IMR-90 (cell line): ENCODE data around the gene KCNK4. TPM values are rescaled to one million over a fixed set of nuclear protein-coding genes. Genes with fewer than 3 reads are reported as not detected.

ENCODE experiments used
- ATAC-seq: fragments of 200-7000 bp; cut with Tn5 transposase; 2 replicates; pipeline ENCODE4 v1.9.1; 2020; ENCODE audit warnings: low read depth, mild to moderate bottlenecking, moderate library complexity
- BruUV-seq: library from RNA; stranded (reverse); fragments of 400-500 nt; replicated peaks from 2 replicates; lab custom pipeline; 2021; lab: Mats Ljungman, UMichigan
- CTCF ChIA-PET: fragments of 300-600 bp; formaldehyde crosslinking; extraction: SDS; loops from one replicate; lab custom pipeline; 2021; ENCODE audit warnings: antibody characterized with exemption; lab: Yijun Ruan, JAX
- POLR2A ChIA-PET: fragments of 300-600 bp; sonication (Branson Sonifier 250); formaldehyde crosslinking; loops from one replicate; lab custom pipeline; 2022; ENCODE audit warnings: antibody characterized with exemption; ENCODE audit not compliant: unreplicated experiment; lab: Charles Lee
- DNase-seq: peaks from one replicate; pipeline ENCODE4 v3.0.0; 2013
- H2AFZ ChIP-seq: replicated peaks from 2 replicates; pipeline ENCODE3; 2013; ENCODE audit warnings: low read length, mild to moderate bottlenecking; ENCODE audit not compliant: poor library complexity
- H2AK5ac ChIP-seq: 2 replicates; pipeline ENCODE4 v1.6.1; 2013; ENCODE audit warnings: low read depth, low read length, inconsistent platforms
- H2AK9ac ChIP-seq: replicated peaks from 2 replicates; pipeline ENCODE3; 2013; ENCODE audit warnings: mild to moderate bottlenecking, low read depth, low read length, moderate library complexity; ENCODE audit not compliant: poor library complexity
- H2BK120ac ChIP-seq: 2 replicates; pipeline ENCODE4 v1.6.1; 2013; ENCODE audit warnings: low read depth, low read length, inconsistent platforms
- H2BK15ac ChIP-seq: 3 replicates; pipeline ENCODE4 v1.6.1; 2013; ENCODE audit warnings: low read depth, low read length, inconsistent platforms
- H2BK20ac ChIP-seq: 2 replicates; pipeline ENCODE4 v1.6.1; 2013; ENCODE audit warnings: low read depth, mild to moderate bottlenecking, inconsistent platforms, low read length, moderate library complexity
- H2BK5ac ChIP-seq: 2 replicates; pipeline ENCODE4 v1.6.1; 2013; ENCODE audit warnings: mild to moderate bottlenecking, low read depth, low read length, inconsistent platforms; ENCODE audit not compliant: poor library complexity, severe bottlenecking
- H3K14ac ChIP-seq: replicated peaks from 2 replicates; pipeline ENCODE4 v1.6.1; 2013; ENCODE audit warnings: low read depth, low read length, inconsistent platforms
- H3K18ac ChIP-seq: 2 replicates; pipeline ENCODE4 v1.6.1; 2013; ENCODE audit warnings: low read depth, low read length, control low read depth
- H3K23ac ChIP-seq: 2 replicates; pipeline ENCODE4 v1.6.1; 2013; ENCODE audit warnings: low read depth, low read length, inconsistent platforms
- H3K27ac ChIP-seq: 2 replicates; pipeline ENCODE4 v1.5.1; 2013; ENCODE audit warnings: mild to moderate bottlenecking, control low read depth, low read length; ENCODE audit not compliant: insufficient read depth
- H3K27me3 ChIP-seq: 2 replicates; pipeline ENCODE4 v1.6.1; 2013; ENCODE audit warnings: low read length; ENCODE audit not compliant: control insufficient read depth, insufficient read depth
- H3K36me3 ChIP-seq: 2 replicates; pipeline ENCODE4 v1.6.1; 2013; ENCODE audit warnings: low read length, mixed read lengths; ENCODE audit not compliant: control insufficient read depth, insufficient read depth
- H3K4ac ChIP-seq: 2 replicates; pipeline ENCODE4 v1.6.1; 2013; ENCODE audit warnings: low read depth, low read length, inconsistent platforms
- H3K4me1 ChIP-seq: 2 replicates; pipeline ENCODE4 v1.6.1; 2013; ENCODE audit warnings: low read length, mixed read lengths; ENCODE audit not compliant: control insufficient read depth, insufficient read depth
- H3K4me2 ChIP-seq: 2 replicates; pipeline ENCODE4 v1.6.1; 2013; ENCODE audit warnings: low read depth, mild to moderate bottlenecking, control low read depth, low read length, moderate library complexity
- H3K4me3 ChIP-seq: 2 replicates; pipeline ENCODE4 v1.5.1; 2013; ENCODE audit warnings: low read depth, mild to moderate bottlenecking, control low read depth, low read length, moderate library complexity; ENCODE audit not compliant: insufficient read depth
- H3K56ac ChIP-seq: 2 replicates; pipeline ENCODE4 v1.6.1; 2013; ENCODE audit warnings: low read length, inconsistent platforms; ENCODE audit not compliant: insufficient read depth; ENCODE audit errors: extremely low read depth
- H3K79me1 ChIP-seq, 2 experiments: 2 replicates each; pipeline ENCODE4 v1.6.1; 2013; ENCODE audit warnings: low read length in 2 of 2, inconsistent platforms in 1 of 2, low read depth in 1 of 2
- H3K9ac ChIP-seq: 2 replicates; pipeline ENCODE4 v1.6.1; 2013; ENCODE audit warnings: low read depth, low read length, control low read depth
- H3K9me1 ChIP-seq: 2 replicates; pipeline ENCODE4 v1.6.1; 2013; ENCODE audit warnings: low read length, inconsistent platforms; ENCODE audit not compliant: insufficient read depth
- H3K9me3 ChIP-seq: 2 replicates; pipeline ENCODE4 v1.6.1; 2013; ENCODE audit warnings: low read length; ENCODE audit not compliant: control insufficient read depth, insufficient read depth
- H4K20me1 ChIP-seq: 2 replicates; pipeline ENCODE4 v1.6.1; 2013; ENCODE audit warnings: low read length, inconsistent platforms; ENCODE audit not compliant: insufficient read depth
- H4K5ac ChIP-seq: 2 replicates; pipeline ENCODE4 v1.6.1; 2013; ENCODE audit warnings: mild to moderate bottlenecking, low read depth, low read length, control low read depth
- H4K8ac ChIP-seq, 2 experiments: 2 replicates each; pipeline ENCODE4 v1.6.1; 2013; ENCODE audit warnings: low read depth in 2 of 2, low read length in 2 of 2, control low read depth in 1 of 2, inconsistent platforms in 1 of 2
- H4K91ac ChIP-seq: 2 replicates; pipeline ENCODE4 v1.6.1; 2013; ENCODE audit warnings: low read depth, low read length, inconsistent platforms; ENCODE audit not compliant: insufficient read depth
- CEBPB ChIP-seq: IDR thresholded peaks from 2 replicates; pipeline ENCODE4 v1.6.1; 2012; ENCODE audit warnings: low read depth, low read length, improper control_type of control experiment
- NFE2L2 ChIP-seq: fragments of 150-350 bp; IDR thresholded peaks from 2 replicates; pipeline ENCODE4 v1.6.1; 2016; ENCODE audit warnings: low read depth, mild to moderate bottlenecking, low read length
- POLR2A ChIP-seq: IDR thresholded peaks from 2 replicates; pipeline ENCODE4 v1.6.1; 2012; ENCODE audit warnings: mild to moderate bottlenecking, low read depth, low read length
- RAD21 ChIP-seq: IDR thresholded peaks from 2 replicates; pipeline ENCODE4 v1.6.1; 2012; ENCODE audit warnings: low read length, improper control_type of control experiment
- RFX5 ChIP-seq: IDR thresholded peaks from 2 replicates; pipeline ENCODE4 v1.8.0; 2012; ENCODE audit warnings: low read depth, mild to moderate bottlenecking, low read length, moderate library complexity
- USF2 ChIP-seq: fragments of 150-350 bp; IDR thresholded peaks from 2 replicates; pipeline ENCODE4 v1.6.1; 2017; ENCODE audit warnings: mild to moderate bottlenecking, antibody characterized with exemption, low read length, low read depth
- WGBS, 2 experiments: methylation state at CpG; one replicate each; pipeline versions ENCODE4 v1.1.5 to v1.1.7; 2013; ENCODE audit warnings: missing lambda C conversion rate in 2 of 2; ENCODE audit not compliant: insufficient read length in 1 of 2; ENCODE audit errors: extremely low coverage in 2 of 2; 5-methylcytosine and 5-hydroxymethylcytosine counted together
- dilution Hi-C: fragments of 300-500 bp; cut with HindIII; formaldehyde crosslinking; loops from one replicate; pipeline ENCODE4 v1.14.3; 2018; ENCODE audit warnings: low sequenced_read_pairs; ENCODE audit not compliant: unreplicated experiment
- in situ Hi-C: fragments of 300-500 bp; cut with MboI; formaldehyde crosslinking; loops from 3 replicates; pipeline ENCODE4 v1.14.3; 2019; ENCODE audit warnings: low sequenced_read_pairs, inconsistent platforms, mixed read lengths
- intact Hi-C: fragments of 100-400 bp; cut with micrococcal nuclease; formaldehyde crosslinking; loops from 2 replicates; pipeline ENCODE4 v1.10.0; 2022
- polyA plus RNA-seq, 3 experiments: library from polyadenylated mRNA; depleted of rRNA; stranded (reverse); fragments of >200 nt; gene quantifications; 2 replicates each; pipeline ENCODE4 v1.2.3, GENCODE V29; 2012; ENCODE audit warnings: low replicate concordance in 1 of 3
- total RNA-seq: library from RNA; depleted of rRNA; stranded (reverse); fragments of >200 nt; gene quantifications from 2 replicates; pipeline ENCODE4 v1.2.3, GENCODE V29; 2012

The KCNK4 gene
- total and polyA plus RNA-seq, 2 of the 4 experiments (the other 2 are of a cell fraction) = not detected

GRCh38 chr11:64269540-64270220 is 21.4 kb upstream of the KCNK4 start (continued):
- TF ChIP-seq USF2 (no peak), POLR2A (peak; percentile 73)

- Histone ChIP-seq H4K8ac (no peak overlapping the region), H3K9me3 (no peaks in the 10 kb centered on the region), H3K56ac (no peak overlapping the region), H2BK5ac (no peak overlapping the region), H2AK9ac (no peak overlapping the region), H3K4me3 (no peak overlapping the region), H2AFZ (no peak overlapping the region), H3K9me1 (peaks cover 5% of the 10 kb centered on the region; the same call in 1 of the 2 replicates), H3K14ac (no peak overlapping the region), H2AK5ac (no peak overlapping the region), H3K18ac (no peak overlapping the region), H3K4me2 (no peak overlapping the region), H3K27ac (no peak overlapping the region), H3K23ac (no peak overlapping the region), H3K79me1 (peaks cover 9 to 19% of the 10 kb centered on the region in 2 experiments), H2BK20ac (no peak overlapping the region), H4K20me1 (no peaks in the 10 kb centered on the region; the same call in 1 of the 2 replicates), H2BK120ac (no peak overlapping the region), H3K4me1 (peaks cover 4% of the 10 kb centered on the region), H4K5ac (no peak overlapping the region), H3K4ac (no peak overlapping the region), H3K9ac (no peak overlapping the region), H3K36me3 (peaks cover 30% of the 10 kb centered on the region), H2BK15ac (no peak overlapping the region), H4K91ac (no peak overlapping the region), H3K27me3 (no peaks in the 10 kb centered on the region)
- in situ Hi-C loops (no loop called here), dilution Hi-C loops (no loop called here), intact Hi-C loops (no loop called here)
- WGBS, 2 experiments = 93% methylated on average over 5 of the region's 15 CpGs; no CpG with 5 or more reads in 1 of the 2 experiments
- ChIA-PET CTCF (interaction anchor here (1.0 to 1.3 kb wide), 2 partner anchors 71 to 80 kb away, joined by 3 to 4 read pairs; no protein-coding TSS in a partner anchor), POLR2A (no interaction called here)
- no TSS peak for BruUV-seq
- TF ChIP-seq NFE2L2 (no peak), RAD21 (no peak), CEBPB (no peak), RFX5 (no peak)
- DNase-seq (no peak), ATAC-seq (no peak)
Measured at GRCh38 chr11:64275031-64275800, 15.9 kb upstream of the KCNK4 start.
